NCI-H146 treated with DMSO at 0.1 percent for 48 hours (cell line): ENCODE data around the gene MEP1B.
"Not testable (repeated sequence)": the region's sequence is repeated elsewhere in the genome, so short reads cannot be mapped to it uniquely, and the experiment has no call there.

ENCODE experiments used
- DNase-seq: peaks from one replicate; lab custom pipeline; 2025; ENCODE audit not compliant: unreplicated experiment; lab: John Stamatoyannopoulos, UW

Gene MEP1B

DNA sequence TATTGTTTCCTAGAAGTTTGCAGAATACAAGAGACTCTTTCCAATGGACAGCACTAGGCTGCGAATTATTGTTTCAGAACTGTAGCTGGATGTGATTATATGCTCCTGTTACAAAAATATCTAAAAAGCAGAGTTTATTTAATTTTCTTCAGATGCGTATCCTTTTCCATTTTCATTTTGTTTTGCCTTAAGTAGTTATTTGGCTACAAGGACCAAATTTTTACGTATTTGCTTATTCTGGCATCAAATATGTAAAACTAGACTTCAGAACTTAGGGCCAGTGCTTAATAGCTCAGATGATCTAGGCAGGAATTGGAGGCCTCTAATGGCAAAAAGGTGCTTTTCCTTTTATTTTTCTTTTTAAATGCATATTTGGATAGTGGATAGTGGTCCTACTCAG, 18.7 kb downstream of the MEP1B start:
- DNase-seq, result no peak

DNA sequence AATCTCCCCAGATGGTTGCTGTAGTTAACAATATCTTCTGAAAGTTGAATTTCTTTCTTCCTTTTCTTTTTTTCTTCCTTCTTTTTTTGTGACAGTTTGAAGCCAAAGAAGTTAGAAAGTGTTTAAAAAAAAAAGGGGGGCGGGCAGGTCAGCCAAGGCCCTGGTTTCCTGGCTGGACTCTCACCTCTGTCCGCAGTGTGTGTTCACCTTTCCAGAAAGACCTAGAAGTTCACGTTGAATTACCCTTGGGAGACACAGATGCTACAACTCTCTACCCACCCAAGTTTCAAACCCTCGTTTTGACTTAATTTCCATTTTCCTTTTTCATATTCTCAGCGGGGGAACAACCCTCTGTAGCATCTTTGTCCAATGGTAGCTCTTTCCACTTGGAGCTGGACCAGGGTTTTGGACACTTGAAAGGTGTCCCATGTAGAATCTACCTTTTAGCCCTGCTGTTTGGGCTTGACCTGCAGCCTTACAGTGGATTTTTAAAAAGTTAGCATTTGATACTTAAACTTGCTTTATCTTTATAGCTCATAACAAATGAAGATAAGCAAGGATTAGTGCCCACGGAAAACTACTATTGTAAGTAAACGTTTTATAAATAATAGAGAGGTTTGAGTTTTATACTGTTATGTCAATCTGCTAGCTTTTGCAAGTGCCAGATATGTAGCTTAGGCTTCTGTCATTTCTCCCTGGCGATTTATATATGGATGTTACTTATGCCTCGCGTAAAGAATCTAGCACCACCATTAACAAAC, 20.0 kb downstream of the MEP1B start:
- DNase-seq, result no peak

DNA sequence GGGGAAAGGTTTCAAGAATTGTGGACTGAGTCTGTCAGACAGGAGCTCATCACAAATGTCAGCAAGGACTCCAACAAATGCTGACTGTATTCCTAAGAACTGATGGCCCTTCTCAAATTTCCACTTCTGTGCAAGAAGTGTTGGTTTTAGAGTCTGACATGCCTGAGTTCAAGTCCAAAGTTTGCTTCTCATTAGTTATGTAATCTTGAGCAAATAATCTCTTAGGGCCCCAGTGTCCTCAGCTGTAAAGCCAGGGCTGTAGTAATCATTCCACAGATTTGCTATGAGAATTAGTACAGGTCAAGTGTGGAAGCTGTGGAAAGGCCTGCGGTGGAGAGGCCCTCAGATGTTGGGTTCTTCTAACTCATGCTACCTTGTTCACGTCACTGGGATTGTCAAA, 23.9 kb downstream of the MEP1B start:
- no peak for DNase-seq

DNA sequence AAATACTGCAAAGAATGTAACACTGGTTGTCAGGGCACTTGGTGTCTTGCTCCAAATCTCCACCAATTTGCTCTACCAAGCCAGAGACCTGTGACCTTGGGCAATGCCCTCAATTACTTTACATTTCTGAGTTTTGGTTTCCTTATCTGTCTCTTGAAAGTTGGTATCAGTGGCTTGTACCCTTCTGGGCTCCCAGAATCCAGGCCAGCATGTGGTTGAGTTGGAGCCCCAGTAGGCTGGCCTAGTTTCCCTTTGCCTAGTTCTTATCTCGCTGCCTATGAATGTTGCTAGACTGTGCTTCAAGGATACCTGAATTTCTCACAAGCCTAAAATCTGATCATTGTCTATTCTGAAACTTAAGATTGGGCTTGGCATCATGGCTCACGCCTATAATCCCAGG, 26.6 kb downstream of the MEP1B start:
- DNase-seq, result no peak

DNA sequence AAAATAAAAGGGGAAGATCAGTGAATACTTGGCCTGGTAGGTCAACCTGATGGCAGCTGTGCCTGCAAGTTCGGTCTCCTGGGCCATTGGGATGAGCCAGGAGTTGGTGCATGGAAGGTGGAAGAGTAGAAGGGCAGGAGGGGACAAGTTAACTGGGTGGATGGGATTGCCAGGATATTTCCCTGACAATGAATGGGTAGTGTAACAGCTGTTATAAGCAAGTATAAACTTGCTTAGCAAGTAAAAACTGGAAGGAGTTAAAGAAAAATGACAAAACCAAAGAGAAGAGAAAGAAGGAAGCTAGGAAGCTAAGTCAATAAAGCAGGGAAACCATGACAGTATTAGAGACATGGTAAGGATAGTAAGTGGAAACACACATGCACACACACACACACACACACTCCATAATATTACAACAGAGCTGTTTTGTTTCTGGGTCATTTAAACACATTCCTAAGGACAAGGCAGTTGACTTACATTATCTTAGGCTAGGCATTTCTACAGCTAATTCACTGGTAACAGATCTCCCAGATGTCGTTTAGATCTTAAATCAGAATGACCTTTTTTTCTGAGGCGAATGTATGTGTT, 29.7 kb downstream of the MEP1B start:
- no peak for DNase-seq

DNA sequence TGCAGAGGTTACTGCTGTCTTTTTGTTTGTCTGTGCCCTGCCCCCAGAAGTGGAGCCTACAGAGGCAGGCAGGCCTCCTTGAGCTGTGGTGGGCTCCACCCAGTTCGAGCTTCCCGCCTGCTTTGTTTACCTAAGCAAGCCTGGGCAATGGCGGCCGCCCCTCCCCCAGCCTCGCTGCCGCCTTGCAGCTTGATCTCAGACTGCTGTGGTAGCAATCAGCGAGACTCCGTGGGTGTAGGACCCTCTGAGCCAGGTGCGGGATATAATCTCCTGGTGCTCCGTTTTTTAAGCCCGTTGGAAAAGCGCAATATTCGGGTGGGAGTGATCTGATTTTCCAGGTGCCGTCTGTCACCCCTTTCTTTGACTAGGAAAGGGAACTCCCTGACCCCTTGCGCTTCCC, 43.5 kb downstream of the MEP1B start:
- not testable (repeated sequence) for DNase-seq

DNA sequence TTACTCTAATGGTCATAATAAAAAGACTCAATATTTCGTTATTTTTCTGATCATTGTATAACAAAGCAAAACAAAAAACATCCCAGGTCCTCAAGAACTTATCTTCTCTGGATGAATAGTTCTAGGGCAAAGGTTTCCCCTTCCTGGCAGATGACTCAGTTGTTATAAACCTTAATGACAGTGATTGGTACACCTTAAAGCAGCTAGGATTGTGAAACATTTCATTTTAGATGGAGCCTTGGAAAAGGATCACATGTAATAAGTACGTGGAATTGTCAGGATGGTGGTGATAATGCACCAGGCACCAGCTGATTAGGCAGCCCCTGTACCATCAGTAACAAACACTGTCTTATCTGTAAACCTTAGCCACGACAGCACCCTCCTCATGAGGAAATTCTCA, 47.2 kb downstream of the MEP1B start:
- DNase-seq, result no peak

DNA sequence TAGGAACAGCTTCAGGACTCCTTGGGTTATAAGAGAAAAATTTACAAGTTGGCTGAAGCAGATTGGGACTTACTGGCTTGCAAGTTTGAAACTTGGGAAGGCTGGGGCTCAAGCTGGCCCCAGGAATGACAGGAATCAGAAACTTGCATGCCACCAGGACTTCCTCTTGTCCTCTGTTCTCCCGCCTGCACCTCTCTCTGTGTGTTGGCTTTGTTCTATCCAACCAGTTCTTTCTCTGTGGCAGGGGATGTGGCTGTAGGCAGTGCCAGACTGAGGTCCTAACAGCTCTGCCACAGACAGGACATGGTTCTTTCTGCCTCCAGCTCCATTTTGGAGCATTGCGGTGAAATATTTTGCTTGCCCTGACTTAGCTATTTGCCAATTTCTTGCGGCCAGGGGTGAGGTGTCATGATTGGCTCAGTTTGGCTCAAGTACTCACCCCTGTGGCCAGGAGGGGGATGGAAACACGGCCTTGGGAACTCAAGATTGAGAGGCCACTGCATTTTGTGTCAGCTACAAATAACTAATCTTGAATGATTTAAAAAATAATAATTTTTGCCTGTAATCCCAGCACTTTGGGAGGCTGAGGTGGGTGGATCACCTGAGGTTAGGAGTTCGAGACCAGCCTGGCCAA, 48.9 kb downstream of the MEP1B start:
- no peak for DNase-seq

DNA sequence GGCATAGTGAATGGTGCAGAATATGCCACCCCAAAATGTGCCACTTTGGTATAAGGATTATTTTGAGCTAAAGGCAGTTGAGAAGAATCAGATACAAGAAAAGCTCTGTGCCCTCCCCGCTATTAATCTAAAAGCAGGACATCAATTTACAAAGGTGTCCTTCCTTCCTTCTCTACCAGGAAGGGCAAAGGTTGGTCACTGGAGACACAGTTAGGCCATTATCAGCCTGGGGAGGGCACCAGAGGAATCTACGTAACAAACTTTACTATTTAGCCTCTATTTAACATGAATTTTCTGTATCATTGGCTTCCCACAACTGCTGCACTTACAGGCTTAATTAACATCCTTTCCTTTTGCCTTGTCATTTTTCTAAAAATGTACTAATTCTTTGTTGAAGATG, 52.6 kb downstream of the MEP1B start:
- DNase-seq, result no peak

DNA sequence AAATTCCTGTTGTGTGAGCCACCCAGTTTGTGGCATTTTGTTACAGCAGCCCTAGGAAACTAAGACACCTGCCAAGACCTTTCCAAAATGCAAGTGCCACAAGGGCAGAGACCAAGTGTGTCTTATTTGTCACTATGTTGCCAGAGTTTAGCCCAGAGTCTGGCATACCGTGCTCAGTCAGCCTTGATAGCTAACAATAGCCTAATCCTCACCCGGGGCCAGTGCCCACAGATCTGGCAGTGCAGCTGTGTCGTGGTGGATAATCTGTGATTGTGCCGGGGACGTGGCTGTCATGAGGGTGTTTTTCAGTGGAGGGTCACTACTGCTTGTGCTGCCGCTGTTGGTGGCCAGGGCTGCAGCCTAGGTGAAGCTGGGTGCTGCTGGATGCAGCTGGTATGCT, 53.5 kb downstream of the MEP1B start:
- DNase-seq, result no peak

DNA sequence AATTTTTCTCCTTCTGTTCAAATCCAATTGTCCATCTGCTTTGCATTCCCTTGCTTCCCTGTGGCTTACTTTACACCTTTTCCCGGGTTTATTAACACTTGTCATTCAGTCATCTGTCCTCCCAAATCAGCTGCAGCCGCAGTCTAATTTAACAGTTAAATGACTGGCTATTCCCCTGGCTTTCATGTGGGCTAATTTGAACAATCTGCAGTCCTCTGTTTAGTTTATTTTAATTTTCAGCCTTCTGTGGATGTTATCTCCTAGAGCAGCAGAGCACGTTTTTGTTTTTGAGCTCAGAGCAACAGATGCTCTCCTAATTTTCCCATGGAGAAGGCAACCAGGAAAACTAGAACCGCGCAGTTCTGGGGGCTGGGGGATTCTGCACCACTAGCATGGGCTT, 55.0 kb downstream of the MEP1B start:
- no peak for DNase-seq

DNA sequence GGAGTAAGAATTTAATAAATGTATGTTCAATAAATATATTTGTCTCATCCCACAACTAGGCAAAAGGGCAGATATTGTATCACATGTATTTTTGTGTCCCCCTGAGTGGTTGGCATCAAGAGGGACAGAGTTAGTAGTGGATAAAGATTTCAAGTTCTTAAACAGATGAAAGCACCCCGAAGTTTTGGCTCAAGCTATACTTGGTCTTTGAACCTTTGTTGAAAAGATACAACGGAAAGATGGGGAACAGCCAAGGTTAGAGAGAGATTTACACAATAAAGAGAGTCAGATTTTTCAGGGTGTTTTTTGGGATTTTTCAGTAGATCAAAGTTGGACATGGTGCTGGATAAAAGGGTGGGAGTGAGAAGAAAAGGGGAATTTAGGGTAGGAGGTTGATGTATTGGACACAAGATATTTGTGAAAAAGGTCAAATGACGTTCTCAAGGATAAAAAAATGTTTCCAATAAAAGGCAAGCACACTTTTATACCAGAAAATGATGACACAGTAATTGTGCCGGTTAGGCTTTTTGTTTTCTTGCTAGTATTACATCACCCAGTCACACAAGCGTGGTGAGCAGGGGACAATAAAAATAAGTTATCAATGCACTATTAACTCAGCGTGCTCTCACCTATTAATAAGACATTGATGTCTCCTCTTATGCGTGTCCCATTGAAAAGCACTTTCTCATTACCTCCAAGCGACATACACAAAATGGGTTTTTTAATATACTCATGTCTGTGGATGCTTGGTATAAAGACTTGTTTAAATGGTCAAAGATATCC, 59.5 kb downstream of the MEP1B start:
- DNase-seq, result no peak

DNA sequence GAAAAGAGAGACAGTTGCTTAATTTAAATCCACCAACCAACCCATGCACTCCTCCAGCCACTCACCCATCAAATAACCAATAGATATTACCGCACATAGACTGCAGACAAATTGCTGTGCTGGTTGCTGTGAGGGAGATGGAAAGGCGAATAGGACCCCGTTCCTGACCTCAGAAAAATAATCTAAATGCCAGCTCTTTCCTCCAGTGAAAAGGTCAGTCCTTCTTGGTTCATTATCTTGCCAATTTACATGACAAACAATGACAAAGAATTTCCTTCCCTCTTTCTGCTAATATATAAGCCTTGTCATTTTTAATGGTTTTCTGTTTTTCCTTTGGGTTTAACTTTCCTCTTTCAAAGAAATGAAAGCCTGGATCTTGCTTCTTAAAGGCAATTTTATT, 61.6 kb downstream of the MEP1B start:
- no peak for DNase-seq

DNA sequence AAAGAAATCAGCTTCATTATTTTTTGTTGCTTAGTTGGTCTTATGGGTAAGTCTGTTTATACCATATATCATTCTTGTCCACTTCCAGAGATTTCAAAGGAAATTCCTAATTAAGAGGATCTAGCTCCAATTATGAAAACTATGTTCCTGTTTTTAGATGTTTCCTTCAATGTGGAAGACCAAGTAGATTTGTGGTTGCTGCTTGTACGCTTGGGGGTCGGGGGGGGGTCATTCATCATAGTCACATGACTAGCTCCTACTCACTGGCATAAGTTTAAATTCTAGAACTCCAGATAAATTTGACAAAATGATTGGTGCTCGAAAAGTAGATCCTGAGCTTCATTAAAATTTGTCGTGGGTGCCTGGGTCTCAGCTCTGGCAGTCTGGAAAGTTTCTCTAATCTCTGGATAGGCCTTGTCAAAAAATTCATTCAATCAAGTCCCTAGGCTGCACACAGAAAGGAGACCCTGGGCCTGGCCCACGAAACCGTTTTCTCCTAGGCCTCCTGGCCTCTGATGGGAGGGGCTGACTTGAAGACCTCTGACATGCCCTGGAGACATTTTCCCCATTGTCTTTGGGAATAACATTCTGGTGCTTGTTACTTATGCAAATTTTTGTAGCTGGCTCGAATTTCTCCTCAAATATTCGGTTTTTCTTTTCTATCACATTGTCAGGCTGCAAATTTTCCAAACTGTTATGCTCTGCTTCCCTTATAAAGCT, 62.5 kb downstream of the MEP1B start:
- DNase-seq, result no peak

DNA sequence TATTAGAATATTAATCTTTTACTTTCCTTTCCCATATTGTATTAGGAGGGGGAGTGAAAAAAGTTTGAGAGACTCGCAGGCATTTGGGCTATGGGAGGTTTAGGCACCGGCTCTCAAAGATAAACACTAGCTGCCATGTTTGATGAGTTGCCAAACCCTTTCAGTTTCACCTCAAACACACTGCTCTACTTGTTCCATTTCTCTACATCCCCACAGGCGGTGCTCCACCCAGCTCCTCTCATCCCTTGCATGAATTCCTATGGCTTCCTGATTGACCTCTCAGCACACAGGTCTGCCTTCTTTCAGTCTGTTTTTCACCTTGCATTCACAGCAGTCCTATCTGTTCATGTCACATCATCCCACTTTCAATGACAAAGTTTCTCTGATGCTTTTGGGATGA, 65.7 kb downstream of the MEP1B start:
- no peak for DNase-seq

DNA sequence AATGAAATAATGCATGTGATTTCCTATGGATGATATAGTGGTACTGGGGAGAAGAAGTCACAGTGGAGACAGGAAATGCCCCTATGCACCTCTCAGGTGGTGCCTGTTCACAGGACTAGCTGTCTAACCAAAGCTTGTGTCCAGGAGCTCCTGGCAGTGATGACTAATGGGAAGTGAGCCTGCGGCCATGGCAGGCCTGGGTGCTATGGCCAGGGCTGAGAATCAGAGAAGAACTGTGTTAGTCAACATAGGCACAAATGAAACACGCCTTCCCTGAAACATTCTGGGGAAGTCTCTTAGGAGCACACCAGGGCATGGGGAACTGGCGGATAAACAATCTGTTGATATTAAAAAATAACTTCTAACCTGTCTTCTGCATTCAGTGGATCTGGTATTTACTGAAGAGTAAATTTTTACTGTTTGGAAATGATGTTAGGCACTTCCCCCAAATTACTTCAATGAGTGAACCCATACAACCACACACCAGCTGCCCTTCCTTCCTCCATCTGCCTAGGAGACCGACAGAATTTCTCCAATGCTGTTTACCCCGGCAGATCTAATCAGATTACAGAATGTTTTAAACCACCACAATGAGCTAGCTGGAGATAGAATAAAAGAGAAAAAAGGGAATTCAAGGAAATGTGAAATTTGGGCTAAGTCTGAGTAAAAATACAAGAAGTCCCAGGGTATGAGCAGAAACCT, 67.4 kb downstream of the MEP1B start:
- no peak for DNase-seq

DNA sequence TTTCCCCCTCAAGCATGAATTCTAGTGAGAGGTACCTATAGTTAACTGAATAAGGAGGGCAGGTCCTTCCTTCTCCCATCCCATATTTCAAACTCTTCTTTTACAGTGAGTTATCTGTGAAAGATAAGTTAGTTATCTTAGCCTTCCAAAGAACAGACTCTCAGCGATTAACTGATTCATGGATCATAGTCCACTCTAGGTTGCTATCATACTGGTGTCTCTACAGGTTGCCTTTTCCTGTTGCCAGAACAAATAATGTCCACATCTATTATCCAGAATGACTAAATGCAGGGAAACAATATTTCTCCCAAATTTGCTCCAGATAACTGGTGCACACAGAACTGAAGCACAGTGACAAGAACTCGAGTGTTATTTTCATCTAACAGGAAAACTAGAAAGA, 68.3 kb downstream of the MEP1B start:
- no peak for DNase-seq

DNA sequence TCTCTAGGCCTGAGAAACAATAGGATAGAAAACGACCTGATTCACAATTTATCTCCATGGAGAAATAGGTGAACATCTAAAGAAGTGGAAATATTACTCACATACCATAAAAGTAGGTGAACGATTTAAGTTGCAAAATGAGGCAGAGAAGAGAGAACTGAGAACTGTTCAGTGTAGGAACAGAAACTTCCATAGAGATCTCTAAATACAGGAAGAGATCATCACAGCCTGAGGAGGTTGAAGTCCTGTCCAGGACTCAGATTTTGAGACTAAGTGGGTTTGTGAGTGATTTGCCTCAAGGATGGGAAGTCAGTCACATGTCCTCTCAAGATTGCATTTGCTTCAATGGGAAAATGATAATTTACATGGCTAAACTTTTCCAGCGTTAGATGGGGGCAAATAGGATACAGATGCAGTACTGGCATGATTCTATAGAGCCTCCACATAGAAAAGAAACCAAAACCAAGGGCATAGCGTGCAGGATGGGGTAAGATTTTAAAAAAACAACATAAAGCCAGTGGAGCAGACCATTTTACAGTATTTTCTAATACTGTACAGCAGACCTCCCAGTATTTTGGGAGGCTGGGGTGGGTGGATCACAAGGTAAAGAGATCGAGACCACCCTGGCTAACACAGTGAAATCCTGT, 68.8 kb downstream of the MEP1B start:
- no peak for DNase-seq

DNA sequence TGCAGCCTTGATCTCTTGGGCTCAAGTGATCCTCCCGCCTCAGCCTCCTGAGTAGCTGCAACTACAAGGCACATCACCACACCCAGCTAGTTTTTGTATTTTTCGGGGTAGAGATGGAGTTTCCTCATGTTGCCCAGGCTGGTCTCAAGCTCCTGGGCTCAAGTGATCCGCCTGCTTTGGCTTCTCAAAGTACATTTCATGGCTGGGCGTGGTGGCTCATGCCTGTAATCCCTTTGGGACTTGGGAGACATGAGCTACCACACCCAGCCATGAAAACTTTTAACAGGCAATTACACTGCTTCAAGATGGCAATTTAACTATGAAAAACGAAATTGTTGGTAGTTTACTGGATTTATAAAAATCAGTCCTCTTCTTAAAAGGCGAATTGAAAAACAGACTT, 69.7 kb downstream of the MEP1B start:
- DNase-seq, result no peak

DNA sequence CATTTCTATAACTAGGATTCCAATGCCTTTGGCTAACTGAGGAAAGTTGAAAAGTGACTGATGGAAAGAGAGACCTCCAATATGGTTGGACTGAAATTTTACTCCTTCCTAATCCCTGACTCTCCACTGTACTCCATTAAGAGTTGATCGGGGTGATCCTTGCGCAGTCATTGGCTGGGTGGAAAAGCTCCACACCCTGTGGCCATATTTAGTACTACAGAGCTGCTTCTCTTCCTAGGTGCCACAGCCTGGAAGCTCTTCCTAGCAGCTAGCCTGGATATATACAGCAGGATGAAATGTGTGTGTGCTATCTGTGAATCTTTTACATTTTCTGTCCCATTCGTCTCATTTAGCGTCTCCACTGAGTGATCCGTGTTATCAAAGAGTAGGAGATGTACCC, 71.2 kb downstream of the MEP1B start:
- DNase-seq, result no peak
